GM12878 (cell line): Measurements from ENCODE around the gene MMP27. TPM values are rescaled to one million over a fixed set of nuclear protein-coding genes. Genes with fewer than 3 reads are reported as not detected.
"Not testable (repeated sequence)": the region's sequence is repeated elsewhere in the genome, so short reads cannot be mapped to it uniquely, and the experiment has no call there.

ENCODE experiments used
- ATAC-seq: fragments of 200-7000 bp; cut with Tn5 transposase; 3 replicates; pipeline ENCODE4 v1.9.1; 2020; ENCODE audit warnings: mild to moderate bottlenecking, moderate library complexity
- BruUV-seq: library from RNA; stranded (reverse); fragments of 400-500 nt; replicated peaks from 2 replicates; lab custom pipeline; 2021; lab: Mats Ljungman, UMichigan
- CTCF ChIA-PET: fragments of 300-600 bp; sonication (Branson Sonifier 250); formaldehyde crosslinking; extraction: SDS; loops from one replicate; lab custom pipeline; 2021; ENCODE audit warnings: inconsistent platforms; lab: Yijun Ruan, JAX
- POLR2A ChIA-PET: fragments of 350-600 bp; formaldehyde crosslinking; extraction: SDS; loops from one replicate; lab custom pipeline; 2021; ENCODE audit warnings: inconsistent platforms; lab: Charles Lee
- RAD21 ChIA-PET: fragments of 300-600 bp; sonication (Branson Sonifier 250); formaldehyde crosslinking; loops from one replicate; lab custom pipeline; 2023; ENCODE audit warnings: antibody characterized with exemption; ENCODE audit not compliant: unreplicated experiment; lab: Charles Lee
- SMC1A ChIA-PET: fragments of 300-600 bp; sonication (Branson Sonifier 250); formaldehyde crosslinking; loops from one replicate; lab custom pipeline; 2023; ENCODE audit not compliant: unreplicated experiment, uncharacterized antibody; lab: Charles Lee
- DNase-seq: peaks from one replicate; pipeline ENCODE4 v3.0.0-alpha.2; 2011; ENCODE audit warnings: low read depth, low spot score
- FAIRE-seq: peaks from 3 replicates; lab custom pipeline; 2011; peaks lifted over from hg19 to GRCh38; lab: Jason Lieb, UNC
- H2AFZ ChIP-seq: 2 replicates; pipeline ENCODE4 v1.6.0; 2011; ENCODE audit warnings: low read depth, low read length, control low read depth; ENCODE audit not compliant: control insufficient read depth
- H3K27ac ChIP-seq: 2 replicates; pipeline ENCODE4 v1.5.1; 2011; ENCODE audit warnings: control low read depth; ENCODE audit not compliant: control insufficient read depth, insufficient read depth
- H3K27me3 ChIP-seq, 2 experiments: replicated peaks in 1 of 2; 2 replicates each; pipeline versions ENCODE4 v1.6.0 to v1.6.1; 2011; ENCODE audit warnings: low read length in 1 of 2; ENCODE audit not compliant: control insufficient read depth in 2 of 2, insufficient read depth in 2 of 2
- H3K36me3 ChIP-seq, 2 experiments: 2 replicates each; pipeline ENCODE4 v1.5.1; 2011; ENCODE audit warnings: low read length in 1 of 2; ENCODE audit not compliant: control insufficient read depth in 2 of 2, insufficient read depth in 2 of 2
- H3K4me1 ChIP-seq: 2 replicates; pipeline ENCODE4 v1.6.1; 2011; ENCODE audit warnings: mild to moderate bottlenecking, low read length, moderate library complexity, mixed read lengths; ENCODE audit not compliant: control insufficient read depth, insufficient read depth
- H3K4me2 ChIP-seq: 2 replicates; pipeline ENCODE4 v1.6.0; 2011; ENCODE audit warnings: control low read depth; ENCODE audit not compliant: control insufficient read depth, insufficient read depth
- H3K4me3 ChIP-seq: fragments of 200-600 bp; sonication (generic); 2 replicates; pipeline ENCODE4 v1.5.1; 2016
- H3K79me2 ChIP-seq: 2 replicates; pipeline ENCODE4 v1.6.0; 2011; ENCODE audit warnings: low read length; ENCODE audit not compliant: control insufficient read depth, insufficient read depth
- H3K9ac ChIP-seq: 2 replicates; pipeline ENCODE4 v1.8.0; 2011; ENCODE audit warnings: low read length, control low read depth, mixed read lengths; ENCODE audit not compliant: control insufficient read depth, insufficient read depth
- H3K9me3 ChIP-seq: replicated peaks from 3 replicates; pipeline ENCODE4 v1.5.1; 2011; ENCODE audit warnings: mild to moderate bottlenecking, low read length; ENCODE audit not compliant: control insufficient read depth, insufficient read depth
- H4K20me1 ChIP-seq: 2 replicates; pipeline ENCODE4 v1.6.0; 2011; ENCODE audit not compliant: control insufficient read depth, insufficient read depth
- POLR2AphosphoS5 ChIP-seq: IDR thresholded peaks from 2 replicates; pipeline ENCODE4 v1.6.1; 2011; ENCODE audit warnings: mild to moderate bottlenecking, low read length, inconsistent platforms
- TARDBP ChIP-seq: IDR thresholded peaks from 2 replicates; pipeline ENCODE4 v1.6.1; 2016; ENCODE audit warnings: borderline replicate concordance
- YY1 ChIP-seq: IDR thresholded peaks from 2 replicates; pipeline ENCODE4 v1.6.1; 2011; ENCODE audit warnings: low read depth, mild to moderate bottlenecking, low read length
- WGBS: methylation state at CpG from one replicate; pipeline ENCODE4 v1.1.6; 2016; ENCODE audit warnings: low lambda C conversion rate; ENCODE audit not compliant: insufficient replicate concordance, insufficient coverage; ENCODE audit errors: missing lambda C conversion rate; 5-methylcytosine and 5-hydroxymethylcytosine counted together
- in situ Hi-C: fragments of 300-500 bp; cut with MboI; formaldehyde crosslinking; loops from 9 replicates; pipeline ENCODE4 v1.14.3; 2018; ENCODE audit warnings: mixed read lengths
- intact Hi-C: fragments of 100-400 bp; cut with micrococcal nuclease; formaldehyde crosslinking; loops from one replicate; pipeline ENCODE4 v1.14.2; 2022; ENCODE audit not compliant: unreplicated experiment
- polyA plus RNA-seq, 11 experiments: library from polyadenylated mRNA; depleted of rRNA in 4 of 11; unstranded in 6 of 11; stranded (reverse) in 5 of 11; fragments of >200 nt; fragmentation: Nextera tagmentation in 4 of 11; fragmentation: Illumina TruSeq in 1 of 11; extraction: Ambion mirVana in 4 of 11; extraction: Trizol in 1 of 11; gene quantifications; 1 replicate in 1 of 11; 2 replicates in 10 of 11; pipeline versions ENCODE4 v1.2.1 to v1.2.3, GENCODE V29; 2011 to 2016; ENCODE audit warnings: inconsistent platforms in 2 of 11, missing spikeins in 2 of 11, low read depth in 1 of 11
- total RNA-seq, 4 experiments: library from RNA; depleted of rRNA in 3 of 4; stranded (reverse); fragments of >200 nt in 3 of 4; fragmentation: Illumina TruSeq in 1 of 4; extraction: Trizol in 1 of 4; gene quantifications; 2 replicates each; pipeline versions ENCODE4 v1.2.1 to v1.2.3, GENCODE V29; 2013 to 2021
- TF ChIP-seq, protein P1 (sequence below): IDR thresholded peaks from 2 replicates; pipeline ENCODE4 v1.6.1; 2011; ENCODE audit warnings: borderline replicate concordance, low read depth, mild to moderate bottlenecking, moderate library complexity, low read length; ENCODE audit not compliant: insufficient read depth, poor library complexity, severe bottlenecking
- TF ChIP-seq, protein P2 (sequence below): fragments of 450-650 bp; IDR thresholded peaks from 2 replicates; pipeline ENCODE4 v1.6.1; 2017; ENCODE audit warnings: mild to moderate bottlenecking
- TF ChIP-seq, protein P3 (sequence below): IDR thresholded peaks from 2 replicates; pipeline ENCODE4 v1.6.1; 2011; ENCODE audit warnings: low read depth, mild to moderate bottlenecking, low read length, moderate library complexity, borderline replicate concordance; ENCODE audit errors: extremely low read depth

The MMP27 gene
- total and polyA plus RNA-seq, 10 of the 15 experiments (the other 5 are each of a cell fraction or from before 2014, with no cell fraction given): not detected

- ChIA-PET POLR2A (no interaction called here), SMC1A (interaction anchor here (0.6 kb wide), 1 partner anchor 699 kb away, joined by 3 read pairs; no protein-coding TSS in a partner anchor), CTCF (no interaction called here), RAD21 (interaction anchor here (0.6 kb wide), 1 partner anchor 9 kb away, joined by 3 read pairs; no protein-coding TSS in a partner anchor)
- Histone ChIP-seq H4K20me1 (no peaks in the 10 kb centered on the region), H3K27ac (no peak overlapping the region), H3K9ac (no peak overlapping the region), H3K27me3 (no peaks in the 10 kb centered on the region; a peak in 1 of 4 replicates), H3K4me3 (no peak overlapping the region), H2AFZ (no peak overlapping the region), H3K79me2 (no peaks in the 10 kb centered on the region), H3K4me1 (no peaks in the 10 kb centered on the region), H3K4me2 (no peak overlapping the region), H3K9me3 (no peaks in the 10 kb centered on the region), H3K36me3 (no peaks in the 10 kb centered on the region)
- FAIRE-seq (no peak), DNase-seq (no peak), ATAC-seq (no peak)
- TF ChIP-seq, protein P1, sequence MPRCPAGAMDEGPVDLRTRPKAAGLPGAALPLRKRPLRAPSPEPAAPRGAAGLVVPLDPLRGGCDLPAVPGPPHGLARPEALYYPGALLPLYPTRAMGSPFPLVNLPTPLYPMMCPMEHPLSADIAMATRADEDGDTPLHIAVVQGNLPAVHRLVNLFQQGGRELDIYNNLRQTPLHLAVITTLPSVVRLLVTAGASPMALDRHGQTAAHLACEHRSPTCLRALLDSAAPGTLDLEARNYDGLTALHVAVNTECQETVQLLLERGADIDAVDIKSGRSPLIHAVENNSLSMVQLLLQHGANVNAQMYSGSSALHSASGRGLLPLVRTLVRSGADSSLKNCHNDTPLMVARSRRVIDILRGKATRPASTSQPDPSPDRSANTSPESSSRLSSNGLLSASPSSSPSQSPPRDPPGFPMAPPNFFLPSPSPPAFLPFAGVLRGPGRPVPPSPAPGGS: no peak
- TF ChIP-seq YY1: no peak
- TF ChIP-seq, protein P2, sequence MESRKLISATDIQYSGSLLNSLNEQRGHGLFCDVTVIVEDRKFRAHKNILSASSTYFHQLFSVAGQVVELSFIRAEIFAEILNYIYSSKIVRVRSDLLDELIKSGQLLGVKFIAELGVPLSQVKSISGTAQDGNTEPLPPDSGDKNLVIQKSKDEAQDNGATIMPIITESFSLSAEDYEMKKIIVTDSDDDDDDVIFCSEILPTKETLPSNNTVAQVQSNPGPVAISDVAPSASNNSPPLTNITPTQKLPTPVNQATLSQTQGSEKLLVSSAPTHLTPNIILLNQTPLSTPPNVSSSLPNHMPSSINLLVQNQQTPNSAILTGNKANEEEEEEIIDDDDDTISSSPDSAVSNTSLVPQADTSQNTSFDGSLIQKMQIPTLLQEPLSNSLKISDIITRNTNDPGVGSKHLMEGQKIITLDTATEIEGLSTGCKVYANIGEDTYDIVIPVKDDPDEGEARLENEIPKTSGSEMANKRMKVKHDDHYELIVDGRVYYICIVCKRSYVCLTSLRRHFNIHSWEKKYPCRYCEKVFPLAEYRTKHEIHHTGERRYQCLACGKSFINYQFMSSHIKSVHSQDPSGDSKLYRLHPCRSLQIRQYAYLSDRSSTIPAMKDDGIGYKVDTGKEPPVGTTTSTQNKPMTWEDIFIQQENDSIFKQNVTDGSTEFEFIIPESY: no peak
- TF ChIP-seq TARDBP: no peak
- no peak for TF ChIP-seq POLR2AphosphoS5
- TF ChIP-seq, protein P3, sequence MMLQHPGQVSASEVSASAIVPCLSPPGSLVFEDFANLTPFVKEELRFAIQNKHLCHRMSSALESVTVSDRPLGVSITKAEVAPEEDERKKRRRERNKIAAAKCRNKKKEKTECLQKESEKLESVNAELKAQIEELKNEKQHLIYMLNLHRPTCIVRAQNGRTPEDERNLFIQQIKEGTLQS: no peak
- intact Hi-C loops: no loop called here
- in situ Hi-C loops: no loop called here
- BruUV-seq: no TSS peak
These were observed 43.6 kb upstream of the MMP27 start for GRCh38 chr11:102749101-102749722.

DNA sequence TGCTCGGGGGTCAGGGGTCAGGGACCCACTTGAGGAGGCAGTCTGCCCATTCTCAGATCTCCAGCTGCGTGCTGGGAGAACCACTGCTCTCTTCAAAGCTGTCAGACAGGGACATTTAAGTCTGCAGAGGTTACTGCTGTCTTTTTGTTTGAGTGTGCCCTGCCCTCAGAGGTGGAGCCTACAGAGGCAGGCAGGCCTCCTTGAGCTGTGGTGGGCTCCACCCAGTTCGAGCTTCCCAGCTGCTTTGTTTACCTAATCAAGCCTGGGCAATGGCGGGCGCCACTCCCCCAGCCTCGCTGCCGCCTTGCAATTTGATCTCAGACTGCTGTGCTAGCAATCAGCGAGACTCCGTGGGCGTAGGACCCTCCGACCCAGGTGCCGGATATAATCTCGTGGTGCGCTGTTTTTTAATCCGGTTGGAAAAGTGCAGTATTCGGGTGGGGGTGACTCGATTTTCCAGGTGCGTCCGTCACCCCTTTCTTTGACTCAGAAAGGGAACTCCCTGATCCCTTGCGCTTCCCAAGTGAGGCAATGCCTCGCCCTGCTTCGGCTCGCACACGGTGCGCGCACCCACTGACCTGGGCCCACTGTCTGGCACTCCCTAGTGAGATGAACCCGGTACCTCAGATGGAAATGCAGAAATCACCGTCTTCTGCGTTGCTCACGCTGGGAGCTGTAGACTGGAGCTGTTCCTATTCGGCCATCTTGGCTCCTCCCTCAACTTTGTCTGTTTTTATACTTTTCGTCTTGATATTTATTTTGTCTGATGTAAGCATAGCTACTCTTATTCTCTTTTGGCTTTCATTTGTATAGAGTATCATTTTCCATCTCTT is 41.4 kb upstream of the MMP27 start:
- in situ Hi-C loops, H3K4me1 ChIP-seq, H3K79me2 ChIP-seq, H2AFZ ChIP-seq, H3K36me3 ChIP-seq, SMC1A ChIA-PET, RAD21 ChIA-PET, H4K20me1 ChIP-seq, DNase-seq, H3K4me3 ChIP-seq, H3K9me3 ChIP-seq, FAIRE-seq, intact Hi-C loops, POLR2A ChIA-PET, H3K4me2 ChIP-seq, CTCF ChIA-PET, H3K27ac ChIP-seq, BruUV-seq, ATAC-seq, H3K27me3 ChIP-seq, H3K9ac ChIP-seq: not testable (repeated sequence)
- WGBS: 55% methylated on average over 30 of the region's 32 CpGs
